Immature natural killer cell (primary cell): ENCODE results near the gene DDX10. TPM values are rescaled to one million over a fixed set of nuclear protein-coding genes. Genes with fewer than 3 reads are reported as not detected.

ENCODE experiments used
- DNase-seq, 3 donors: peaks; one replicate each; pipeline ENCODE4 v3.0.0; 2022; ENCODE audit warnings: mixed read lengths in 1 of 3
- H3K27ac Mint-ChIP-seq, 6 donors: one replicate each; pipeline ENCODE4 v1.8.0; 2020; ENCODE audit warnings: mixed read lengths in 6 of 6, mild to moderate bottlenecking in 5 of 6, inconsistent platforms in 4 of 6, moderate library complexity in 3 of 6
- H3K27me3 Mint-ChIP-seq, 3 donors: one replicate each; pipeline ENCODE4 v1.8.0; 2020 to 2021; ENCODE audit warnings: low read depth in 3 of 3, mild to moderate bottlenecking in 3 of 3, mixed read lengths in 3 of 3, moderate library complexity in 3 of 3, inconsistent platforms in 1 of 3
- H3K36me3 Mint-ChIP-seq, 3 donors: one replicate each; pipeline ENCODE4 v1.8.0; 2020; ENCODE audit warnings: mixed read lengths in 3 of 3, inconsistent platforms in 2 of 3, mild to moderate bottlenecking in 2 of 3
- H3K4me1 Mint-ChIP-seq, 2 donors: one replicate each; pipeline ENCODE4 v1.8.0; 2020; ENCODE audit warnings: inconsistent platforms in 2 of 2, mild to moderate bottlenecking in 2 of 2, mixed read lengths in 2 of 2, moderate library complexity in 1 of 2
- H3K4me3 Mint-ChIP-seq, 5 donors: one replicate each; pipeline ENCODE4 v1.8.0; 2020; ENCODE audit warnings: mild to moderate bottlenecking in 5 of 5, mixed read lengths in 5 of 5, inconsistent platforms in 3 of 5, moderate library complexity in 3 of 5
- H3K9me3 Mint-ChIP-seq, 6 donors: one replicate each; pipeline ENCODE4 v1.8.0; 2020; ENCODE audit warnings: mild to moderate bottlenecking in 6 of 6, mixed read lengths in 6 of 6, inconsistent platforms in 4 of 6, moderate library complexity in 3 of 6
- polyA plus RNA-seq, 3 donors: library from polyadenylated mRNA; unstranded; fragments of 300-500 nt; fragmentation: Illumina TruSeq; gene quantifications; one replicate each; pipeline ENCODE4 v1.2.3, GENCODE V29; 2021

The DDX10 gene
- polyA plus RNA-seq, 3 donors from 2014 or later = 11.8 to 17.2 (median 16.4) TPM

GRCh38 chr11:108847298-108847990 is 182.6 kb downstream of the DDX10 start:
- no peaks in the 10 kb centered on the region for H3K9me3 Mint-ChIP-seq

GRCh38 chr11:108851781-108852180 is 186.9 kb downstream of the DDX10 start:
- H3K27me3 Mint-ChIP-seq = peaks cover 0 to 2% (median 0%) of the 10 kb centered on the region in 3 donors
- H3K4me3 Mint-ChIP-seq = no peak overlapping the region
- no peaks in the 10 kb centered on the region for H3K9me3 Mint-ChIP-seq
- peaks cover 0 to 8% (median 0%) of the 10 kb centered on the region in 3 donors for H3K36me3 Mint-ChIP-seq
- no peak for DNase-seq
- no peak overlapping the region for H3K27ac Mint-ChIP-seq
- peaks cover 18 to 19% of the 10 kb centered on the region in 2 donors for H3K4me1 Mint-ChIP-seq

More at GRCh38 chr11:108847298-108847990, 182.6 kb downstream of the DDX10 start:
- Mint-ChIP-seq H3K27me3 (no peaks in the 10 kb centered on the region), H3K4me3 (no peak overlapping the region), H3K4me1 (no peaks in the 10 kb centered on the region), H3K36me3 (peaks cover 0 to 16% (median 0%) of the 10 kb centered on the region in 3 donors), H3K27ac (no peak overlapping the region)
- no peak for DNase-seq

- Mint-ChIP-seq H3K9me3 (no peaks in the 10 kb centered on the region), H3K36me3 (peaks cover 0 to 8% (median 0%) of the 10 kb centered on the region in 3 donors), H3K27ac (peak overlapping the region in 1 of 6 donors; percentile 14), H3K4me3 (no peak overlapping the region), H3K4me1 (peaks cover 18 to 19% of the 10 kb centered on the region in 2 donors), H3K27me3 (peaks cover 0 to 2% (median 1%) of the 10 kb centered on the region in 3 donors)
- DNase-seq = no peak
Measured at GRCh38 chr11:108852701-108853100, 187.8 kb downstream of the DDX10 start.

GRCh38 chr11:108853151-108853550 is 188.3 kb downstream of the DDX10 start:
- no peak overlapping the region for H3K27ac Mint-ChIP-seq
- peaks cover 0 to 8% (median 0%) of the 10 kb centered on the region in 3 donors for H3K36me3 Mint-ChIP-seq
- no peak for DNase-seq
- peaks cover 18 to 19% of the 10 kb centered on the region in 2 donors for H3K4me1 Mint-ChIP-seq
- peaks cover 0 to 2% (median 1%) of the 10 kb centered on the region in 3 donors for H3K27me3 Mint-ChIP-seq
- no peak overlapping the region for H3K4me3 Mint-ChIP-seq
- no peaks in the 10 kb centered on the region for H3K9me3 Mint-ChIP-seq

- H3K27ac Mint-ChIP-seq = peak overlapping the region; percentile 79 to 91 (median 85)
- no peaks in the 10 kb centered on the region for H3K9me3 Mint-ChIP-seq
- H3K27me3 Mint-ChIP-seq = peaks cover 0 to 2% (median 1%) of the 10 kb centered on the region in 3 donors
- H3K36me3 Mint-ChIP-seq = peaks cover 0 to 2% (median 0%) of the 10 kb centered on the region in 3 donors
- peaks cover 18 to 19% of the 10 kb centered on the region in 2 donors for H3K4me1 Mint-ChIP-seq
- H3K4me3 Mint-ChIP-seq = peak overlapping the region; percentile 79 to 91 (median 82)
- no peak for DNase-seq
Measured at GRCh38 chr11:108853864-108854263, 189.0 kb downstream of the DDX10 start.

DNA sequence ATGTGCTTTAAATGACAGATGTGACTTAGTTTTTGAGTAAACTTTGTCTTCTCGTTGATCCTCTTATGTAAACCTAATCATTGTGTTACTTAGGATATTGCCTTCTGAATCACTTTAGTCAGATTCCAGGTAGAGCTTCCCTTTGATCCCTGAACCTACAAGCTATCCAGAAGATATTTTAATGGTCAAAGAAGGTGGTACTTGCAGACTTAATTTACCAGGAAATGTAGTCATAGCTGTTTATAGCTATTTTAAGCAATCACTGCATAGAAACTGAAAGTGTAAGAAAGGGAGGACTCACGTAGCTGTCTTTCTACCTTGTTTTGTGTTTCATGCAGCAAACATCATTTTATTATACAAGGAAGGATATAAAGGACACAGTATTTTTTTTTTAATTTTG is 189.5 kb downstream of the DDX10 start:
- peaks cover 0 to 2% (median 1%) of the 10 kb centered on the region in 3 donors for H3K27me3 Mint-ChIP-seq
- H3K36me3 Mint-ChIP-seq = no peaks in the 10 kb centered on the region
- DNase-seq = peak; percentile 17 to 24 (median 18)
- H3K27ac Mint-ChIP-seq = peak overlapping the region; percentile 79 to 91 (median 85)
- peaks cover 18 to 19% of the 10 kb centered on the region in 2 donors for H3K4me1 Mint-ChIP-seq
- no peaks in the 10 kb centered on the region for H3K9me3 Mint-ChIP-seq
- peak overlapping the region; percentile 79 to 91 (median 82) for H3K4me3 Mint-ChIP-seq

- no peak overlapping the region for H3K4me3 Mint-ChIP-seq
- no peaks in the 10 kb centered on the region for H3K36me3 Mint-ChIP-seq
- H3K27ac Mint-ChIP-seq = peak overlapping the region in 1 of 6 donors; percentile 21
- H3K27me3 Mint-ChIP-seq = peaks cover 0 to 2% (median 1%) of the 10 kb centered on the region in 3 donors
- no peaks in the 10 kb centered on the region for H3K9me3 Mint-ChIP-seq
- no peak for DNase-seq
- H3K4me1 Mint-ChIP-seq = peaks cover 18 to 19% of the 10 kb centered on the region in 2 donors
Measured at GRCh38 chr11:108857382-108857781, 192.5 kb downstream of the DDX10 start.

- H3K4me3 Mint-ChIP-seq = no peak overlapping the region
- H3K9me3 Mint-ChIP-seq = no peaks in the 10 kb centered on the region
- no peaks in the 10 kb centered on the region for H3K36me3 Mint-ChIP-seq
- DNase-seq = no peak
- peaks cover 0 to 2% (median 1%) of the 10 kb centered on the region in 3 donors for H3K27me3 Mint-ChIP-seq
- H3K4me1 Mint-ChIP-seq = peaks cover 15% of the 10 kb centered on the region in 2 donors
- H3K27ac Mint-ChIP-seq = no peak overlapping the region
Measured at GRCh38 chr11:108858622-108859021, 193.8 kb downstream of the DDX10 start.

DNA sequence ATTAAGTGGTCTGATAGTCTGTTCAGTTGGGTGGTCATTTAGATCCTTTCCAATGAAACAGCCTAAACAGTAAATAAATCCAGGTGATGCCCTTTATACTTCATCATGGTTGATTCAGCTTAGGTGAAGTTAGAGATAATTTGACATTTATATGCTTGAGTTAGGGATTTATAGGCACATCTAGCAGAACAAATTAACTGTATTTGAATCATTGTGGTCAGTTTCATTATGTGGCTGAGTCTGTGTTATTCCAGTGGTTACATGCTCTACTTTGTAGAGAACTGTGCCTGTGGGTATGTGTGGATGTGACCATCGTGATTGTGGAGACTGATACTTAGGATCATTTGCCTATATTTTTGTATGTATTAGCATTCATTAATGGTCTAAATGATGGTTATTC is 194.6 kb downstream of the DDX10 start:
- Mint-ChIP-seq H3K9me3 (no peaks in the 10 kb centered on the region), H3K27ac (no peak overlapping the region), H3K36me3 (no peaks in the 10 kb centered on the region), H3K27me3 (peaks cover 0 to 2% (median 1%) of the 10 kb centered on the region in 3 donors), H3K4me3 (no peak overlapping the region), H3K4me1 (peaks cover 6 to 7% of the 10 kb centered on the region in 2 donors)
- no peak for DNase-seq

GRCh38 chr11:108863528-108863927 is 198.7 kb downstream of the DDX10 start:
- H3K36me3 Mint-ChIP-seq = no peaks in the 10 kb centered on the region
- H3K4me3 Mint-ChIP-seq = no peak overlapping the region
- no peaks in the 10 kb centered on the region for H3K9me3 Mint-ChIP-seq
- peak overlapping the region in 1 of 6 donors; percentile 12 for H3K27ac Mint-ChIP-seq
- DNase-seq = no peak
- no peaks in the 10 kb centered on the region for H3K27me3 Mint-ChIP-seq
- H3K4me1 Mint-ChIP-seq = no peaks in the 10 kb centered on the region

DNA sequence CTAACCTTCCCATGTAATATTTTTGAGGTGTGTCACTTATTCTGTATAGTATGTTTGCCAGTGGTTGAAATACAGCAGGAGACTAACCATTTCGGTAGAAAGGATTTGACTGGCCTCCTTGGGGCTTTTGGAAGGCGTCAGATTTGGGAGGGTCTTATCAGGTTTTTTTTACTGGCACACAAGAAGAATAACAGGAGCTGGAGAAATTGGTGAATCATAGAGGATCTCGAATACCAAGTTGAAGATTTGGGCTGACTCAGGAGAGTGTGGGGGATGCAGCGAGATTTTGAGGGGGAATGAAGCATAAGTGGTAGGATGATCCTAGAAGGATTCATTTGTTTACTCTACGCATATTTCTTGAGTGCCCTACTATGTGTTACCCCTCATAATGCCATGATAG is 200.5 kb downstream of the DDX10 start:
- no peaks in the 10 kb centered on the region for H3K9me3 Mint-ChIP-seq
- H3K4me1 Mint-ChIP-seq = peaks cover 0 to 4% of the 10 kb centered on the region in 2 donors
- H3K27me3 Mint-ChIP-seq = no peaks in the 10 kb centered on the region
- H3K27ac Mint-ChIP-seq = no peak overlapping the region
- no peak for DNase-seq
- no peaks in the 10 kb centered on the region for H3K36me3 Mint-ChIP-seq
- H3K4me3 Mint-ChIP-seq = no peak overlapping the region

DNA sequence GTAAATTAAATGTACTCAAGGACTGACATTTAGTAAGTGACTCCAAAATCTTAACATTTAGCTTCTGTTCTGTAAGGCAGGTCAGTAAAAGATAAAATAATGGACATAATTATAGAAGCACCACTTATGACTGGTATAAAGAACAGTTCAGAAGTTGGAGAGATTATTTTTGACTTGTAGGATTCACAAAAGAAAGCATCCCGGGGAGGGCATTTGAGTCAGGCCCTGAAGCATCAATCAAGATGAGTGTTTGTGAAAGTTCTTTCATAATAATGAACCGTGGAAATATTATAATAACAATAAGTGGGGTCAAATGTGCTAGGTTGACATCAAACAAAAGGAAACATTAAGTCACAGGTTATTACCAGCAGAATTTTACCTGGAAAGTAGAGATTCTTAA is 201.9 kb downstream of the DDX10 start:
- peaks cover 0 to 8% of the 10 kb centered on the region in 2 donors for H3K4me1 Mint-ChIP-seq
- H3K9me3 Mint-ChIP-seq = no peaks in the 10 kb centered on the region
- DNase-seq = no peak
- no peak overlapping the region for H3K27ac Mint-ChIP-seq
- peaks cover 0 to 3% (median 0%) of the 10 kb centered on the region in 3 donors for H3K27me3 Mint-ChIP-seq
- H3K4me3 Mint-ChIP-seq = no peak overlapping the region
- H3K36me3 Mint-ChIP-seq = no peaks in the 10 kb centered on the region

DNA sequence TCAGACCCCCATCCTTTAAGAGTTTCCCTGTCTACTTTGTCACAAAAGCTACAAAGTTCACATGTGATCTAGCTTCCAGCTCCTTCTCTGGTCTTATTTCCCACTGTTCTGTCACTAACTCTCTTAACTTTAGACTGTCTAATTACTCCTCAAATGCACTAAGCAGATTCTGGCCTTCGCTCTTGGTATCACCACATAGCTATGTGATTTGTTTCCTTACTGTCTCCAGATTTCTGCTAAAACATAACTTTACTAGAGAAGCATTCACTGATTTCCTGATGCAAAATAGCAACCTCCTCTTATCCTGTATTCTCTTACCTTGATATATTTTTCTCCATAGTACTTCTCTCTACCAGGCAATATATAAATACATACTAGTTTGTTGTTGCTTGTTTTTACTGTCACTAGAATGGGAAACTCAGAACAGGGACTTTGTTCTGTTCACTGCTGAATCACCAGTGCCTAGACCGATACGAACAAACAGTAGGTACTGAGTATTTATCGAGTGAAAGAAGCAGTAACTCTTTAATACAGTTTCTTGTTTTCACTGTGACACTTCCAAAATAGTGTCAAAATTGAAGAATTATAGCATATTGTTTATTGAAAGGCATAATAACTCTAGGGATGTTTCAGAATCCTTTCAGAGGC is 205.6 kb downstream of the DDX10 start:
- no peaks in the 10 kb centered on the region for H3K36me3 Mint-ChIP-seq
- H3K9me3 Mint-ChIP-seq = no peaks in the 10 kb centered on the region
- H3K27ac Mint-ChIP-seq = peak overlapping the region in 1 of 6 donors; percentile 15
- H3K4me3 Mint-ChIP-seq = no peak overlapping the region
- DNase-seq = no peak
- peaks cover 0 to 8% of the 10 kb centered on the region in 2 donors for H3K4me1 Mint-ChIP-seq
- peaks cover 0 to 3% (median 0%) of the 10 kb centered on the region in 3 donors for H3K27me3 Mint-ChIP-seq

DNA sequence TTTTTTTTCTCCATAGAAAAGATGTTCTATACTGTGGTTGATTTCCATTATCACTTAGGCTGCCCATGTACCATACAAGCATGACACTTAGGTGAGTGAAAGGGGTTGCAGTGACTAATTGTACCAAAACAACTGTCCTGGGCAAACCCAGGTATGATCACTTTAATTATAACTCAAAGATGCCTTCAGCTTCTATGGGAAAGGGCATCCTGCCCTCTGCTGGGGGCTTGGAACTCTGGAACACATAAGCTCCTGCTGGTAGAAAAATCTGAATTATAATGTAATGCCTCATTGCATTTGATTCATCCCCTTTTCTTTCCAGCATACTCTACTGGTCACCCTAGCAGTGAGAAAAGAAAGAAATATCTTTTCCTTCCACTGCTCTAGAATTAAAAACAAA is 206.3 kb downstream of the DDX10 start:
- Mint-ChIP-seq H3K27ac (no peak overlapping the region), H3K9me3 (no peaks in the 10 kb centered on the region), H3K4me3 (no peak overlapping the region), H3K4me1 (peaks cover 0 to 8% of the 10 kb centered on the region in 2 donors), H3K36me3 (no peaks in the 10 kb centered on the region), H3K27me3 (peaks cover 0 to 3% (median 0%) of the 10 kb centered on the region in 3 donors)
- DNase-seq = no peak
